ENCODE data around the gene RPL22.

DNA sequence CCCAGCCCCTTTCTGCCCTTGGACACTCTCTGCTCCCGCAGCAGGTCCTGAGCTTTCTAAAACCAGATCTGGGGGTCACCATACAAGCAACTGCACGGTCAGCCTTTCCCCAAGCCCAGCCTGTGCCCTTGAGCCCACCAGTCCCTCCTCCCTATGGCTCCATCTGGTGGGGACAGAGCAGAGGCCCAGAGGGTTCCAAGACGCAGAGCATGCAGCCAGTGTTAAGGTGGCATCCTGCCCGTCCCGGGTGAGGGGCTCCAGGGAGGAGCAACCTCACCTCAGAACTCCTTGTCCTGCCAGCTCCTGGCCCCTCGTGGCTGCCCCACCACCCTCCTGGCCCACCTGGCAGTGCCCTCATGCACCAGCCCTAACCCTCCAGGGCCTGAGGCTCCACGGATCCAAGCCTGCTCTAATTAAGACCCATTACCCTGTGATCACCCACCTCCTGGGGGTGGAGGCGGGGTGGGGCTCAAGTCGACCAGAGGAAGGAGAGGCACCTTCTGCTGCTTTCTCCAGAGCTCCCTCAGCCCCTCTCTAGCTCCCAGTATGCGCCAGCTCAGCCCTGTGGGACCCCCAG is 27.8 kb downstream of the RPL22 start:
- TF ChIP-seq, protein P1, sequence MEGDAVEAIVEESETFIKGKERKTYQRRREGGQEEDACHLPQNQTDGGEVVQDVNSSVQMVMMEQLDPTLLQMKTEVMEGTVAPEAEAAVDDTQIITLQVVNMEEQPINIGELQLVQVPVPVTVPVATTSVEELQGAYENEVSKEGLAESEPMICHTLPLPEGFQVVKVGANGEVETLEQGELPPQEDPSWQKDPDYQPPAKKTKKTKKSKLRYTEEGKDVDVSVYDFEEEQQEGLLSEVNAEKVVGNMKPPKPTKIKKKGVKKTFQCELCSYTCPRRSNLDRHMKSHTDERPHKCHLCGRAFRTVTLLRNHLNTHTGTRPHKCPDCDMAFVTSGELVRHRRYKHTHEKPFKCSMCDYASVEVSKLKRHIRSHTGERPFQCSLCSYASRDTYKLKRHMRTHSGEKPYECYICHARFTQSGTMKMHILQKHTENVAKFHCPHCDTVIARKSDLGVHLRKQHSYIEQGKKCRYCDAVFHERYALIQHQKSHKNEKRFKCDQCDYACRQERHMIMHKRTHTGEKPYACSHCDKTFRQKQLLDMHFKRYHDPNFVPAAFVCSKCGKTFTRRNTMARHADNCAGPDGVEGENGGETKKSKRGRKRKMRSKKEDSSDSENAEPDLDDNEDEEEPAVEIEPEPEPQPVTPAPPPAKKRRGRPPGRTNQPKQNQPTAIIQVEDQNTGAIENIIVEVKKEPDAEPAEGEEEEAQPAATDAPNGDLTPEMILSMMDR (IDR thresholded peaks at IDR 0.05; ENCODE audit: low read depth, low read length, poor library complexity, severe bottlenecking), result no peak
- TF ChIP-seq EZH2phosphoT487 (IDR thresholded peaks at IDR 0.05; ENCODE audit: borderline replicate concordance, low read length), result no peak

Data from DOHH2 (cell line).